MG63 (cell line): ENCODE data around the gene LPCAT4. TPM values are rescaled to one million over a fixed set of nuclear protein-coding genes. Genes with fewer than 3 reads are reported as not detected.

ENCODE experiments used
- DNase-seq: peaks from one replicate; pipeline ENCODE4 v3.0.0-alpha.2; 2020
- H3K27me3 ChIP-seq: fragments of 250-450 bp; sonication (Bioruptor Pico); 2 replicates; pipeline ENCODE4 v1.5.1; 2020; ENCODE audit warnings: mild to moderate bottlenecking, moderate library complexity
- H3K36me3 ChIP-seq: fragments of 250-450 bp; sonication (Bioruptor Pico); 2 replicates; pipeline ENCODE4 v1.5.1; 2020; ENCODE audit warnings: mild to moderate bottlenecking, moderate library complexity
- H3K4me3 ChIP-seq: fragments of 250-450 bp; sonication (Bioruptor Pico); 2 replicates; pipeline ENCODE4 v1.5.1; 2020; ENCODE audit warnings: mild to moderate bottlenecking, moderate library complexity
- H3K9me3 ChIP-seq: fragments of 250-450 bp; sonication (Bioruptor Pico); 2 replicates; pipeline ENCODE4 v1.5.1; 2020; ENCODE audit warnings: mild to moderate bottlenecking, moderate library complexity
- total RNA-seq: library from RNA; depleted of rRNA; stranded (reverse); fragments of >200 nt; shearing (Covaris generic); gene quantifications from 2 replicates; pipeline ENCODE4 v1.2.3, GENCODE V29; 2014; ENCODE audit warnings: low replicate concordance; rRNA removed

LPCAT4 gene
- total RNA-seq, 1 experiment from 2014 or later, result 2.2 TPM

DNA sequence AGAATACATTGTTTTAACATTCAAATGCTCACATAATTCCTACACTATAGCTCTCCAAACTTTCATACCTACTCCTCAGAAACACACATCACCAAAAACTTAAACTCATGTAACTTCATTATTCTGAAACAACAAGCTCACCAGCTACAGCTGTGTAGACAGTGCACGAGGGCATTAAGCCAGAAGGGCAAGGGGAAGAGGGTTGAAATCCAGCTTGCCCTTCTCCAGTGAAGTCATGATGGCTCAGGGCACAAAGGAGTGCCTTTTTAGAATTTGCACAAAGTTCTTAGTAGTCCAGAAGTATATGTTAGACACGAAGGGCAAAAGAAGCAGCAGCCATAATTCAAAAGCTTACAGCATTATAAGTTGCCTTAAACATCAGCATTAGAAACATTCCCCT is 38.0 kb downstream of the LPCAT4 start:
- Histone ChIP-seq H3K27me3 (no peaks in the 10 kb centered on the region), H3K36me3 (no peaks in the 10 kb centered on the region), H3K4me3 (no peak overlapping the region), H3K9me3 (no peaks in the 10 kb centered on the region)
- no peak for DNase-seq

DNA sequence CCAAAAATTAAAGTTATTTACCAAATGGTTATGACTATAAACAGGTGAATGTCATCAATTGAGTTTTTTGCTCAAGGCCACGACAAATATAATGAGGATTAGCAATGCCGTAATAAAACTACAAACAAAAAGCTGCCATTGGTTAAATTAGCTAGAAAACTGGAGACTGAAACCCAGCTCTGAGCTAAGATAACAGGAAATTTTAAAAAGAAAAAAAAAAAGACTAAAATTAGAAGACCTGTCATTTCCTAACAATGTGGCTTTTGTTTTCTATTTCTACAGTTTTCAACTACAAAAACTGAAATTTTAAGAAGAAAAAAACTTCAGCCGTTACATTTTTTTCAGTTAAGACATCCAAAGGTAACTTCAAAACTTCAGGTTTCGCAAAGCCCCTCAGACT is 39.1 kb downstream of the LPCAT4 start:
- Histone ChIP-seq H3K9me3 (no peaks in the 10 kb centered on the region), H3K27me3 (no peaks in the 10 kb centered on the region), H3K36me3 (no peaks in the 10 kb centered on the region), H3K4me3 (no peak overlapping the region)
- DNase-seq, result no peak

DNA sequence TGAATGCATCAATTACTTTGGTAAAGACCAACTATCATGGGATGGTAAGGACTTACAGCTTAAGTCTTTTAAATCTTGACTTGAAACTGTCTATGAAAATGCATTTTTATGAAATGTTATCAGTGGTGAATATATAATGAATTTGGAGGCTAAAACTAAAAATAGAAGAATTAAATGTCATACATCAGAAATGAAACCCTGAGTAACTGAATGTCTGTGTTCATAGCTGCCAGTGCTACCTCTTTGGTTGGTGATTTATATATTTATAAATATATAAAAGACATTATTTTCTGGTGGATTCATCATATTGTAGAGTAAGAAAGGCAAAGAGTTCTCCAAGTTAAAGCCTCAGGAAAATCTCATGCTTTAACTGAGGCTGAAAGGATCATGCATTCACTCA is 41.6 kb downstream of the LPCAT4 start:
- DNase-seq, result no peak
- Histone ChIP-seq H3K36me3 (no peaks in the 10 kb centered on the region), H3K4me3 (no peak overlapping the region), H3K9me3 (no peaks in the 10 kb centered on the region), H3K27me3 (no peaks in the 10 kb centered on the region)

DNA sequence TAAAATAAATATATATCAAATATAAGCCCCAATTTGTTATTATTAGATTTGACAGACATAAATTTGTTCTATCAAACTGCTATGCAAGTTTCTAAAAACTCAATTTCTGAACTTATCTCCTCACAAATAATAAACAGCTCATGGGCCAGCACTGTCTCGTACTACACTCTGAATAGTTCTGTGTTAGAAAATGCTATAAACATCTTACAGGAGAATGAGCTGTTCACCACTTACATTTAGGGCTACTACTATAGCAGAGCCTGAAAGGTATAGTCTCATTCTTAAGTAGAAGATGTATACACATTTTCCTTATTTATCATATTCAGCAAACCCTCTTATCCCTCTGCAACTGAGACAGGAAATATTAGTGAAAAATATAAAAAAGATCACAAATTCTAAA is 42.1 kb downstream of the LPCAT4 start:
- H3K36me3 ChIP-seq, result no peaks in the 10 kb centered on the region
- DNase-seq, result no peak
- no peaks in the 10 kb centered on the region for H3K9me3 ChIP-seq
- no peak overlapping the region for H3K4me3 ChIP-seq
- H3K27me3 ChIP-seq, result no peaks in the 10 kb centered on the region

DNA sequence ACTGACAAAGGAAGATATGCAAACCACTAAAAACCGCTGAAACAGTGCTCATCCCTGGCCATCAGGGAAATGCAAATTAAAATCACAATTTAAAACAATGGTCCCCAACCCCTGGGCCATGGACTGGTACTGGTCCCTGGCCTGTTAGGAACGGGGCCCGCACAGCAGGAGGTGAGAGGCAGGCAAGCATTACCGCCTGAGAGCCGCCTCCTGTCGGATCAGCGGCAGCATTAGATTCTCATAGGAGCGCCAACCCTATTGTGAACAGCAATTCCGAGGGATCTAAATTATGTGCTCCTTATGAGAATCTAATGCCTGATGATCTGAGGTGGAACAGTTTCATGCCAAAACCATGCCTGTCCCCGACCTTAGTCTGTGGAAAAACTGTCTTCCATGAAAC is 43.8 kb downstream of the LPCAT4 start:
- H3K9me3 ChIP-seq, result no peaks in the 10 kb centered on the region
- H3K36me3 ChIP-seq, result no peaks in the 10 kb centered on the region
- no peaks in the 10 kb centered on the region for H3K27me3 ChIP-seq
- H3K4me3 ChIP-seq, result no peak overlapping the region
- DNase-seq, result no peak

DNA sequence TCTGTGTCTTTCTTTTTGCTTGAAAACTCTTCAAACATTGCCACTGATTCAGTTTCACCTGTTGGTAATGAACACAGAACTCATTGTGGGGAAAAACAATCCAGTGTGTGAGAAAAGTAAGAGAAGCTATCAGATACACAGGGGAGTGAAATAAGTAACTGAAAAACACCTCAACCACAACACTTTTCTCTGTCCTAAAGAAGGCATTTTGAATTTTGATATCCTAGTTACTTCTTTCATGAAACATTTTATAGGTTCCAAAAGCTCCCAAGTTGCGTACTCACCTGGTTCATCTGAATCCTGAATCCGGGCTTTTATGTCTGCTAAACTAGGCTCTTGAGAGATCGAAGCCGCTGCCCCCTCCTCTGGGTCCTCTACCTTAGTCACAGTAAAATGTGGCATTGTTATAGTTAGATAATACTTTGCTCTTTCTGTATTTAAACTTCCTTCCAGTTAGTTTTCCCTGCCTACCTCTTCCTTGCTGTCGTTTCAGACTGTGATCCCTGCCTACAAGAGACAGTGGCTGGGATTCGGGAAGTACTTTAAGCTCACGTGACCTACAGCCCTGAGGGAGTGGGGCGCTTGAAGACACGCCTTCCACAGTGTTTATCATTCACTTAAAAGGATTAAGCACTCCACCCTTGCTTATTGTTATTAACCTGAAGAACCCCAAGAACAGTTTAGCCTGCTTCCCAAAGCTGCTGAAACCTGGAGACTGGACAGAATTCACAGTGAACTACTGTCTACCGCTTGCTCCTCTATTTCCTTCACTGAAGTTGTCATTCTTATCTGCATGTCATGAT is 48.5 kb downstream of the LPCAT4 start:
- no peaks in the 10 kb centered on the region for H3K27me3 ChIP-seq
- no peaks in the 10 kb centered on the region for H3K9me3 ChIP-seq
- H3K36me3 ChIP-seq, result no peaks in the 10 kb centered on the region
- DNase-seq, result peak; percentile 16
- peak overlapping the region; percentile 34 for H3K4me3 ChIP-seq

DNA sequence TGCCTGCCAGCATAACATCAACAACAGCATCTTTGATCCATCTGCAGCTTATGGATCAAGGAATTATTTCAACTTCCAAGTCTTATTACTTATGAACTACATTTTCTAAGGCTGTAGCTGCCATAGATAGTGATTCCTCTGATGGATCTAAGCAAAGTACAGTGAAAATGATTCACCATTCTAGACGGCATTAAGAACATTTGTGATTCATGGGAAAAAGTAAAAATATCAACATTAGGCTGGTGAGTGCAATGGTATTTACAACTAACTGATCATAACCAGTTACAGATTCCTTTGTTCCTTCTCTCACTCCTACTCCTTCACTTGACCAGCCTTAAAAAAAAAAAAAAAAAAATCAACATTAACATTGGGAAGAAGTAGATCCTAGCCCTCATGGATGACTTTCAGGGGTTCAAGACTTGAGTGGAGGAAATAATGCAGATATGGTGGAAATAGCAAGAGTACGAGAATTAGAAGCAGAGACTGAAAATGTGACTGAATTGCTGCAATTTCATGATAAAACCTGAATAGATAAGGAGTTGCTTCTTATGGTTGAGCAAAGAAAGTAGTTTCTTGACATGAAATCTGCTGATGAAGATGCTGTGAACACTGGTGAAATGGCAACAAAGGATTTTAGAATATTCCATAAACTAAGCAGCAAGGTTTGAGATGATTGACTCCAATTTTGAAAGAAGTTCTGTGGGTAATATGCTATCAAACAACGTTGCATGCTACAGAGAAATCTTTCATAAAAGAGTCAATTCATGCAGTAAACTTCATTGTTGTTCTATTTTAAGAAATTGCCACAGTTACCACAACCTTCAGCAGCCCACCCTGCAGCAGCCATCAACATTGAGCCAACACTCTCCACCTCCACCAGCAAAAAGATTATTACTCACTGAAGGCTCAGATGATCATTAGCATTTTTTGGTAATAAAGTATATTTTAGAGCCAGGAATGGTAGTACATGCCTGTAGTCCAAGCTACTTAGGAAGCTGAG is 52.2 kb downstream of the LPCAT4 start:
- no peaks in the 10 kb centered on the region for H3K27me3 ChIP-seq
- H3K4me3 ChIP-seq, result no peak overlapping the region
- no peaks in the 10 kb centered on the region for H3K36me3 ChIP-seq
- DNase-seq, result no peak
- H3K9me3 ChIP-seq, result no peaks in the 10 kb centered on the region

DNA sequence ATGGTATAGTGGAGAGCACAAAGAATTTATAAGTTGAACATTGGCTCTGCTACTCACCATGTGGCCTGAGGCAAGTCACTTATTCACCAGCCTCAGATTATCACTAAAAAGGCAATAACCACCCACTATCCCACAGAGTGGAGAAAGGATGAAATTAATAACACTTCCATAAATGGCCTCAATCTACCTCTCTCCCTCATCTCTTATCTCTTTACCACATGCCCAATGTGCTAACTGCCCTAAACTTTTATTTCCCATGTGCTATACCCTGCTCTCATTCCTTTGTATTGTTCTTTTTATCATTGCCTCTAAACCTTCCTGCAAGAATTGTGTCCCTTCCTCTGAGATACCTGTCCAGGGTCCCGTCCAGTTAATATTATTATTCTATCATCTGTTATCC is 55.4 kb downstream of the LPCAT4 start:
- no peaks in the 10 kb centered on the region for H3K36me3 ChIP-seq
- DNase-seq, result no peak
- no peaks in the 10 kb centered on the region for H3K9me3 ChIP-seq
- H3K27me3 ChIP-seq, result no peaks in the 10 kb centered on the region
- H3K4me3 ChIP-seq, result no peak overlapping the region

Other genes with a start within 250 kb of the LPCAT4 start
- 38.1 and 62.4 TPM in 2 replicates for gene KATNBL1, start 157.1 kb downstream of the LPCAT4 start, total RNA-seq
- 195 and 222 TPM in 2 replicates for gene EMC4, start 142.2 kb downstream of the LPCAT4 start, total RNA-seq
- gene SLC12A6, start 29.4 kb downstream of the LPCAT4 start, total RNA-seq, result 1.1 and 1.6 TPM in 2 replicates
- 180 and 290 TPM in 2 replicates for gene NOP10, start 24.1 kb downstream of the LPCAT4 start, total RNA-seq
- gene NUTM1, start 23.9 kb downstream of the LPCAT4 start, total RNA-seq, result not detected in 2 replicates
- 5.7 and 10.9 TPM in 2 replicates for gene GOLGA8A, start 70.6 kb upstream of the LPCAT4 start, total RNA-seq
- 16.5 and 54.0 TPM in 2 replicates for gene GOLGA8B, start 216.5 kb upstream of the LPCAT4 start, total RNA-seq